ENCODE data around the gene FAF2.
"Not testable (repeated sequence)": the region's sequence is repeated elsewhere in the genome, so short reads cannot be mapped to it uniquely, and the experiment has no call there.

The FAF2 gene

DNA sequence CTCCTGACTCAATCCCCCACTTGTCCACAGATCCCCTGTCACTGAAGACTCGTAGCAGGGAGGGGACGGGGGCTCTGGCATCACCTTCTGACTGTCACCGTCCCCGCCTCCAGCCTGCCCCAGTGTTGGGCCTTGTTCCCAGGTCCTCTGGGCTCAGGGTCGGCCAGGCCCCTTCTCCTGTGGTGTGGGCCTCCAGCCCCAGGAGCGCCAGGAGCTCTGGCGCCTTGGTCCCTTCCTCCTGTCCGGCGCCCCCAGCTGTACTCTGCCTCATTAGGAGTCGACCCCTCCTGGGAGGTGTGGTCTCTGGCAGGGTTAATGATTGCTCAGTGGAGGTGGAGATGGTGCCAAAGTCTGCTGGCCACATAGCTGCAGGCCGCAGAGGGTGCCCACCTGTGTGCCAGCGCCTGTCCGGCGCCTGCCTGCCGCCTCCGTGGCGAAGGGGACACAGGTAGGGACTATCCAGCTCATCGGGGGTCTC is 100.8 kb downstream of the FAF2 start, which contains the start of gene CDHR2:
Gene CDHR2, plus strand, starts transcription at position 376 of the 478 bp plus-strand sequence. CDS start 16,011 bp downstream, outside the sequence.
- no peak for DNase-seq

DNA sequence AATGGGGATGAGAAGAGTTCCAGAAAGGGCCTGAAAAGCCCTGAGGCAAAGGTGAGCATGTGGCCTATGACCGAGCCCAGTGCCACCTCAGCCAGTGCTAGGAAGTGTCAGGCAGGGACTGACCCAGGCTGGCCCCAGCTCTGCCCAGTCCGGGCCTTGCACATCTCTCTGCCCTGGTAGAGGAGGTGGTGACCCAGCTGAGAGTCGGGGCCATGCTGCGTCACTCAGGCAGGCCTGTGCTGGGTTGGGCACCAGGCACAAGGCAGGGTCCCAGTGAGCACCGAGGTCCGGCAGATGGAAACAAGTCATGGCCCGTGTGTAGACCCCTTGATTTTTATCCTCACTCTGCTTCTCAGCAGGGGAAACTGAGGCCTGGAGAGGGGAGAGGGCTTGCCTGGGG is 101.7 kb downstream of the FAF2 start:
- no peak for DNase-seq

DNA sequence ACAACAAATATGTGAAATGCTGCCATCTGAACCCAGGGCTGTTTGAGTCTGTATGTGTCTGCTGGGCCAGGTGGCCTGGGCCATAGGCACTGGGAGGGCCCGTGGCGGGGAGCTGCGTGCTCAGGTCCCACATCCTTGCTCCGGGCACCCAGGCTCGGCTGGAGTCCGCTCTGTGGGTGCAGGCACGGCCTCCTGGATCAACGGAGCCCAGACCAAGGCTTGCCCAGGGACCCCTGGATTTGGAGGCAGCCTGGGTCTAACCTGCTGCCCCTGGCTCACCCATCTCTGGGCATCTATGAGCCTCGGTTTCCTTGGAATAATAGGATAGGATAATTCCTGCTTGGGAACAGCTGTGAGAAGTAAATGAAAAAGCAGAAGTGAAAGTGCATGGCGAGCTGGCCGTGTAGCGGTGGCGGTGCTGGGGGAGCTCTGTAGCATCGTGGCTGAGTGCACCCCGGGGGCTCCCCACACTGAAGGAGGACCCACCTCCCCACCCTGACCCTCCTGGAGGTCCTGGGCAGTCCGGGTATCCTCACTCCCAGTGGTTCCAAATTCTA is 102.2 kb downstream of the FAF2 start:
- DNase-seq: no peak

DNA sequence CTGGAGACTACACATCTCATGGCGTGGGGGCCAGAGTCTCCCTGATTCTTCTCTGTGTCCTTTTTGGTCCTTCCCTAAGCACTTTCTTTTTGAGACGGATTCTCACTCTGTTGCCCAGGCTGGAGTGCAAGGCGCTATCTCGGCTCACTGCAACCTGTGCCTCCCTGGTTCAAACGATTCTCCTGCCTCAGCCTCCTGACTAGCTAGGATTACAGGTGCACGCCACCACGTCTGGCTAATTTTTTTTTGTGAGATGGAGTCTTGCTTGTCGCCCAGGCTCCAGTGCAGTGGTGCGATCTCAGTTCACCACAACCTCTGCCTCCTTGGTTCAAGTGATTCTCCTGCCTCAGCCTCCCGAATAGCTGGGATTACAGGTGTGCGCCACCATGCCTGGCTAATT is 102.8 kb downstream of the FAF2 start:
- DNase-seq: not testable (repeated sequence)

DNA sequence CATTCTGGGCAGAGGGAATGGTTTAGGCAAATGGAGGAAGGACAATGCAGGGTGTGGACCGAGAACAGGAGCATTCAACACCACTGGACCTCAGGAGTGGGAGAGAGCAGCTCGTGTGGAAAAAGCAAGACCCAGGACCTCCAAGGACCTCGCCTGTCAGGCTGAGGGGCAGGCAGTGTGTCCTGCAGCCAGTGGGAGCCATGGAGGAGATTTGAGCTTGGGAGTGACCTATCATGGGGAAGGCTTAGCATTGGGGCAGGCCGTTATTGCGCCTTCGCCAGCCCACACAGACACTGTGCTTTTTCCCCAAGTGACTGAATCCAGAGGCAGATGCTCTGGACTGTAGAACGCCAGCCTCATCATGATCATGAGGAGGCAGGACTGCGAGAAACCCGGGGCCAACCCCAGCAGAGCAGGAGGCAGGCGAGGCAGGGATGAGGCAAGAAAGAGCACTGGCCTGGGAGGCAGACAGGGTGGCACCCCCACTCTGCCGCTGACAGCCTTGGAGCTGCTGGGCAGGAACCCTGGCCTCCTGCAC is 104.2 kb downstream of the FAF2 start:
- no peak for DNase-seq

DNA sequence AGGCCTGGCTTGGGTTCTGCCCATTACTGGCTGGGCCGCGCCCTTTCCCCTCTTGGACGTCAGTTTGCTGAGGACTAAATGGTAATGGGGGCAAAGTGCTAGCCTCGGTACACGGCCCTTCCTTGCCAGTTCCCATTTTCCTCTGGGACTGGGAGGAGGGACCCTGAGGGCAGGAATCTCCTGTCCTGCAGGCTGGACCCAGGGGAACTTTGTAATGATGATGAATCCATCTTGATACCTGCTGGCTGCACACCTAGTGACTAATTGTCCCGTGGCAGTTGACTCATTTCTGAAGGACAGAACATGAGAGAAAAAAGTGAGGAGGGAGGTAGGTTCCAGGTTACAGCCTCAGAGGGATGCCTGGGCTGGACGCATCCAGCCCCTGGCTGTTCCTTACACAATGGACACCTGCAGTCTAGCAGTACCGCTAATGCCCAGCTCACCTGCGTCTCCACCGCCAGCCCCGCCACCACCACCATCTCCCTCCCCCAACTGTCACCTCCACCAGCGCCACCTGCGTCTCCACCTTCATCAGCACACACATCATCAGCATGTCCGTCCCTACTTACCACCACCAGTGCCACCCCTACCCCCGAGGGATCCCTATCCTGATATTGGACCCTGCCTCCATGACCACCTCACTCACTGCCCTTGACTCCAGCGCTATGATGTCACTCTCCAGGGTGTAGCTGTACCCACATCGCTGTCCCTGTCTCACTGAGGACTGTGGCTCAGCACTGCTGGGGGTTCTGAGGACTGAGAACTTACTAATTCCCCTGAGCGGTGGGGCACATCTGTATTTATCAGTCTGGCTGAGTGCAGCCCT is 105.3 kb downstream of the FAF2 start:
- no peak for DNase-seq

DNA sequence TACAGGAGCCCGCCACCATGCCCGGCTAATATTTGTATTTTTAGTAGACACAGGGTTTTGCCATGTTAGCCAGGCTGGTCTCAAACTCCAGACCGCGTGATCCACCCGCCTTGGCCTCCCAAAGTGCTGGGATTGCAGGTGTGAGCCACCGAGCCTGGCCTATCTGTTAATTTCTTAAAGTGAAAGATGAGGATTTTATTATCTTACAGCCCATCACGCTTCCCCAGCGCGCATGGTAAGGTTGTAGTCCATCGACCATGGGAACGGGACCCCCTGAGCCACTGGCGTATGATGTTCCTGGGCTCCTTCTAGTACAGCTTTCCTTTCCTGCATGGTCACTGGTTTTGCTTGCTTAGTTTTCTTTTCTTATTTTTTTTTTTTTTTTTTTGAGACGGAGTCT is 109.7 kb downstream of the FAF2 start:
- DNase-seq: no peak

Measured in DMS153 (cell line).